Activated CD8-positive, alpha-beta memory T cell treated with anti-CD3 and anti-CD28 coated beads for 24 hours (primary cell): ENCODE data around the gene HS3ST3B1.
A peak's percentile ranks its signal among the peaks of the same experiment; 100 is the strongest.

Source experiments
- DNase-seq: peaks from one replicate; pipeline ENCODE4 v3.0.0-alpha.2; 2020

The HS3ST3B1 gene

DNA sequence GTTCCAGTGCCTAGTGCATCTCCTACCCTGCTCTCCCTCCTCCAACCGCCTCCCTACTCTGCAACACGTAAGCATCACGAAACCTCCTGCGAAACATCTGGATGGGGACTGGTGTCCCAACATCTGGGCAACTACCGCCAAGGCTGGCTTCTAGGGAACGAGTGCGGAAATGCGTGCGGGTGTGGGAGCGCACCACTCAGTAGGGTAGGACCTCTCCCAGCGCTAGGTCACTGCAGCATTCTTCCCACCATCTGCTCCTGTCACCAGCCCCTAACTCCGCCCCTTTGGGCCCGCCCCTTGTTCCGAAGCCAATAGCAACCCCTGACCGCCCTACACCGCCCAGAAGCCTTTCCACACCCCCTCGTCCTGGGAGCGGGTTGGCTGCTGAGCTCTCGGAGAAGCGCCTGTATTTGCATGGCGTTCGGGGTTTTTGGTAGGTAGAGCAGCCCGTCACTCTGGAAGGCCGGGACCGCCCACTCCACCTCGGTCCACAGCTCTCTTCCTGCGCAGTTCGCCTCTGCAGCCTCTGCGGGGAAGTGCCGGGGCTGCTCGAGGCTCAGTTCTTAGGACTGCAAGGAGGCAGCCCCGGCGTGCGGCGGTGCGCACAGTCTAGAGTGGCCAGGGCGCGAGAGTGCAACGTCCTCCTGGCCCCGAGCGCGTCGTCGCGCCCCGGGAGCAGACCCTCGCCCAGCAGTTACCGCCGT is at the start of gene HS3ST3B1:
Gene HS3ST3B1 (plus strand): TSS at position 507 of the 704 bp plus-strand sequence. CDS start 438 bp downstream, outside the sequence.
- peak; percentile 98 for DNase-seq

GRCh38 chr17:14261406-14261805 is 39.5 kb upstream of the HS3ST3B1 start:
- DNase-seq = no peak

- DNase-seq = no peak
Observed at GRCh38 chr17:14268264-14268663, 32.6 kb upstream of the HS3ST3B1 start.

- DNase-seq = no peak
Observed at GRCh38 chr17:14269473-14269872, 31.4 kb upstream of the HS3ST3B1 start.

DNA sequence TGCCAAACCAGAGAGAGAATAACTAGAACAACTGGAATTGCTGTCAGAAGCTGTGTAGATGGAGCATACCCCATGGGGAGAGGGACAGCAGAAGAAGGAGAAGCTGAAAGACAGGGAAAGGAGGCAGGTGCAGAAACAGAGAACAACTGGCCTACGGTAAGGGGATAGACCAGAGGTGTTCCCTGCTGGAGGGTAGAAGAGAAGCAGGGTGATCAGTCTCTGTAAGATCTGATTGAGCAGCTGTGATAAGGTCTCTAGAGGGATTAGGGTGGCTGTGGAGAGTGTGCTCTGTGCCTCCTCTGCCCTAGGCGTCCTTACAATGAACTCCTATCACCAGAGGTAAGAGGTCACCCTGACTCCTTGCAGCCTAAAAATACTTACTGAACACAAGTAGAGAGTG is 30.4 kb upstream of the HS3ST3B1 start:
- DNase-seq = no peak

DNA sequence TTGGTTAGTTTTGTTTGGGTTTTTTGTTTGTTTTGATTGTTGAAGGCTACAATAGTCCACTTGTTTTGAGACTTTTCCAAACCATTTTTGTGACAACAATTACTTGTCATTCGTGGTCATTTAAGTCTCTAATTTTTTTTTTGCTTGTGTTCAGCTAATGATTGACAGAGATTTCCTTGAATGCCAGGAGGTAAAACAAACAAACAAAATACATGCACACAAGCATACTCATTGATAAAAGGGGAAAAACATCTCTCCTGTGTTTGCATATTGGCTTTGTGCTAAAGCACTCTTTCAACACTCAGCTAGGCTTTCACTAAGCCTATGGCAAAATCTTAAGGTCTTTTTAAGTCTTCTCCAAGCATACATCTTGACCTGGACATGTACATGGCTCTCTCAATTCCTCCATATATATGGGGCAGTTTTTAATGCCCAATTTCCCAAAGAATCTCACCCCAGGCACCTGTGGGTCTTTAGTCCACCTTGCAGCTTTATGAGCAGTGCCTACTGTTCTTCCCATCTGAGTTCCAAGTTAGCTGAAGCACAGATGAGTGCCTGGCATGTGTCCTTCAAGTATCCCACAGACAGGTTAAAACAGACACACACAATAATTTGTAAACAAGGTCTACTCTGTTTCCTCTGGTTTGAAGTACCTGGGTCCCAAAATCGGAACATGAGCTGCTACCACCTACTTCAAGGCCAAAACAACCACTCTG is 24.2 kb upstream of the HS3ST3B1 start:
- no peak for DNase-seq

DNA sequence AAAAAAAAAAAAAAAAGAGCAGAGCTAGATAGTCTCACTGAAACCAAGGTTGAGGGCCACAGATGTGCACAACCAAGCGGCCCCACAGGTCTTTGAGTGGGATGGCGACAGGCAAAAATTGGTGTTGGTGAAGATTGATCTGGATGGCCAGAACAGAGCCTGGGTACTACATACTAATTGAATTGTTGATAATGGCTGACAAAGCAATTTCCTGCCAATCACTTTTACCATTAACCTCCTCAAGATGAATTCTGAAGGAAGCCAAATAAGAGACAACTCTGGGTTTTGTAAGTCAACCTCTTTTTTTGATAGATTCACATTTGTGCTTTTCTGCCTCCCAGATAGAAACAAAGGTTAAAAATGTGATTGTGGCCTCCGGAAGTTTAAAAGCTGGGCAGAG is 19.4 kb upstream of the HS3ST3B1 start:
- DNase-seq = no peak

DNA sequence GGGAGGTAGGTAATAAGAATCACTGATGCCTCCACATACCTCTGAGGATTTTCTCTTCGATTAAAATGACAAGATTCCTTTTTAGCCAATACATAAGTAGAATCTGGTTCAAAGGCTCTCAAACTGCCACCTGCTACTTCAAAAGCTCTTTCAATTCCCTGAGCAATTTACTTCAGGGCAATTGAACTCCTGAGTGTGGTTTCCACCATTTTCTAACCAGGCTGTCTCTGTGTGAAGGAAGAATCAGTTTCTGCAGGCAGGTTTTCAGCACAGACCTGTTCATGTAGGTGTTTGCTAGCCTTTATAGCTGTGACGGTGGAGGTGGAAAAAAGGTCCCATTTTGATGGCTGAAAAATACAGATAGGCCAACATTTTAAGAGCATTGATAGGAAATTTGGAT is 18.2 kb upstream of the HS3ST3B1 start:
- no peak for DNase-seq

DNA sequence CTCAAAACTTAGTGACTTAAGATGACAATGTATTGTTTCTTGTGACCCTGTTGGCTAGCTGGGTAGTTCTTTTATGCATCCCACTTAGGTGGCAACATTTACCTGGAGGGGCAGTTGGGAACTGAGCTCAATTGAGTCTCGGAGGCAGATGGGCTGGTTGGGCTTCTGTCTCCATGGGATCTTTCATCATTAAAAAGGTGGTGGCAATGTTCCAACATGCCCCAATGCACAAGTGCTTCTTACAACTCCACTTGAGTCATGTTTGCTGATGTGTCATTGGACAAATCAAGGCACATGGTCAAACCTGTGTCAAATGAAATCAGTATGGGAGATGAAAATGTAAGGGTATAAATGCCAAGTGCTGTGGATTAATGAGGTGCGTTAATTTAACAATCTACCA is 11.7 kb upstream of the HS3ST3B1 start:
- DNase-seq = no peak

GRCh38 chr17:14294876-14295275 is 6.0 kb upstream of the HS3ST3B1 start:
- DNase-seq = no peak

DNA sequence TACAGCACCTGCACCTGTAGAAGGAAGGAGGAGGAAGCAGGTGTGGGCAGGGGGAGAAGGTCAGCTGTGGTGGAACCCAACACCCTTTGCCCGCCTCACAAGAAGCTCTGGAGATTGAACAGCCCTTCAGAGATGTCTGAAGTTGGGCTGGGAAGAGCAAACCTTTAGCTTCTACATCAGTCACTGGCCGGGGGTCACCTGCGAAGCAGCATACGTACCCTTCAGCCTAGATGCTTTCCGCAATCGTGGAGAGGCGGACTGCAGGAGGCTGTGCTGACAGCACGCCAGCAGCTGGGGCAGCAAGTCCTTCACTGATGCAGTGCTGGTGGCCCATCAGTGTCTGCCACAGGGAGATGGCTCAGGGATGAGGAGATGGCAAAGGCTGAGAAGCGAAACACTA is 5.2 kb upstream of the HS3ST3B1 start:
- DNase-seq = no peak

GRCh38 chr17:14296166-14296910 is 4.5 kb upstream of the HS3ST3B1 start:
- no peak for DNase-seq

DNA sequence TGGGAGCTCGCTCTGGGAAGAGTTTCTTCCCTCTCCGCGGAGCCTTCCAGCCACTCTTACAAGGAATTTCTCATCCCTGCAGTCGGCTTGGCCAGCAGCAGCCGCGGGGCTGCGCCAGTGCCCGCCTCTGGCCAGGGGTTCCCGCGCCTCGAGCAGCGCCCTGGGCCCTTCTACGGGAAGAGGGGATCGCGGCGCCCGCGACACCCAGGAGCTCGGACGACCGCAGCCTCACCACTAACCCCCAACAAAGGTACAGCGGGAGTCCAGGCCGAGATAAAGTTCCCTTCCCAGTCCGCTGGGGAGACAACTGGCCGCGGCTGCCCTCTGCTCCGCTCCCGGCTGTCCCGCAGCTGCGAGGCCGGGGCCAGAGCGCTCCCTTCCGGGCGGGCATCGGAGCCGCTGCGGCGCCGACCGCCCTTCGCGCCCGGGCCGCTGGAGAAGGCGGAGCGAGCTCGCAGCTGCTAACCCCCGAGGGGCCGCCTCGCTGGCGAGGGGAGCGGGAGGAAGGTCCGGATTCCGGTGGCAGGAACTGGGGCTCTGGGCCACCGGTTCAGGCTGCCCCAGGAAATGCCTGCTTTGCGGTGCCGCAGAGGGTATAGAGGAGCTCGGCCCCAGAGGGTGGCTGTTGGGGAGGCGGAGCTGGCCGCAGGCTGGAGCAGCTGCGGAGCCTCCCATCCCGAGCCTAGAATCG is 3.6 kb upstream of the HS3ST3B1 start:
- DNase-seq = peak; percentile 80

GRCh38 chr17:14298221-14298946 is 2.5 kb upstream of the HS3ST3B1 start:
- DNase-seq = no peak

DNA sequence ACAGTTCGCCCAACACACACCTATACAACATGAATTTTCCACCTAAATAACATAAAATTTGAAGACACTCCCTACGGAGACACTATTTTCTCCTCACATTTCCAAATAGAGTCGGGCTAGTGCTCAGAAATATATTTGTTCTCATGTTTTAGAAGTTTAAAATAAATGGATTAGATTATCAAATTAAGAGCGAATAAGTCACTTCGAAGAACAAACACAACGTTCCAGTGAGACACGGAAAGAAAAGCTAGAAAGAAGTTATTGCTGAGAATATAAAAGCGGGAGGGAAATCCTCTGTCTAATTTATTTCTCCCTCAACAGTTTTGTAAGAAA is 2.0 kb upstream of the HS3ST3B1 start:
- DNase-seq = no peak

DNA sequence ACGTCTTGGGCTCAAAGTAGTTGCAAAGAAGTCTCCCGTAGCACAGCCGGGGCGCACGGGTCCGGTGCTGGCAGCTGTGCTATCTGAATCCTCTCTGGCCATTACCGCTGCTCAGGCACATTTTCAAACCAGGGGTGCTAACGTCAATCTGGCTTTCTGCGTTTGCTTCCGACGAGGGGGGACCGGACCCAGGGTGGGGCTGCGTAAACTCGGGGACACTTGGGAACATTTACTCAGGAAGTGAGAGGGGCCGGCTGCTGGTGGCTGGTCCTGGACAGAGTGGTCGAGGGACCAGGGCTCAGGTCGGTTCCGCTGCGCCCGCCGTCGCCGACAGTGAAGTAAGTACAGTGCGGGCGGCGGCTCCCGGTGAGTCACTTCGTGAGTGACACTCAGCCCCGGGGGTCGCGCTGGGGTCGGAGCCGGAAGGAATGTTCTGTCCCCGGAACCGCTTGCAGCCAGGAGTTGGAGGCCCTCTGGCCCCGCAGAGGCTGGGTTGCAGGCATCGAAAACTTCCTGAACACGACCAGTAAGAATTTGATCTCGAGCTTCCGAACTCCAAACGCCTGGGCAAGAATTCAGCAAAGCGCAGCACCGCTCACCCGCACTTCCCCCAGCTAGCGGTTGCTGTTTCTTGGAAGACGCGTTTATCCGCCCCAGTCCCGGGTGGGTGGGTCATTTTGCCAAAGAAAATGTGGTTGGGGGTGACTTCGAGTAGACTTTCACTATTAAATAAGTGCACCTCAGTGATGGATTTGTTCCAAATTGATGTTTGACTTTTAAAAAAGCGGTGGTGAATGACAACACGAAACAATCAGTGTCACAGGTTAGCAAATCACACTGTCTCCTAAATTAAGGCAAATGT is 1.4 kb upstream of the HS3ST3B1 start:
- peak; percentile 78 for DNase-seq

- peak; percentile 86 for DNase-seq
Observed at GRCh38 chr17:14301279-14302090, 604 bp downstream of the HS3ST3B1 start.

- no peak for DNase-seq
Observed at GRCh38 chr17:14302091-14302430, 1.2 kb downstream of the HS3ST3B1 start.

- DNase-seq = peak; percentile 92
Observed at GRCh38 chr17:14302431-14303099, 1.7 kb downstream of the HS3ST3B1 start.
